Vagina (tissue), 2 donors: ENCODE data around the gene FAM53B. TPM values are rescaled to one million over a fixed set of nuclear protein-coding genes. Genes with fewer than 3 reads are reported as not detected.

ENCODE experiments used
- DNase-seq, 2 donors: peaks; one replicate each; pipeline ENCODE4 v3.0.0-alpha.2; 2017; ENCODE audit errors: extremely low spot score in 2 of 2
- H3K27ac ChIP-seq: fragments of 200-600 bp; sonication (generic); one replicate; pipeline ENCODE4 v1.5.1; 2019
- H3K27me3 ChIP-seq: fragments of 200-600 bp; sonication (generic); one replicate; pipeline ENCODE4 v1.5.1; 2019
- H3K36me3 ChIP-seq, 2 donors: fragments of 200-600 bp; sonication (generic); one replicate each; pipeline ENCODE4 v1.5.1; 2017 to 2019
- H3K4me1 ChIP-seq: fragments of 200-600 bp; sonication (generic); one replicate; pipeline ENCODE4 v1.5.1; 2019
- H3K4me3 ChIP-seq, 2 donors: fragments of 200-600 bp; sonication (generic); 1 replicate in 1 of 2; 2 replicates in 1 of 2; pipeline ENCODE4 v1.5.1; 2016 to 2019
- H3K9me3 ChIP-seq: fragments of 200-600 bp; sonication (generic); one replicate; pipeline ENCODE4 v1.5.1; 2019
- POLR2A ChIP-seq, 2 donors: fragments of 450-650 bp; IDR thresholded peaks; one replicate each; pipeline ENCODE4 v1.6.1; 2017; ENCODE audit warnings: antibody characterized with exemption in 2 of 2, mild to moderate bottlenecking in 2 of 2, moderate library complexity in 2 of 2
- POLR2AphosphoS5 ChIP-seq, 2 donors: sonication (generic); formaldehyde crosslinking; IDR thresholded peaks; one replicate each; pipeline ENCODE4 v1.9.0; 2017; ENCODE audit warnings: antibody characterized with exemption in 2 of 2, mild to moderate bottlenecking in 2 of 2, low read depth in 1 of 2; ENCODE audit not compliant: insufficient read depth in 1 of 2
- intact Hi-C: fragments of 100-400 bp; cut with DNase I; formaldehyde crosslinking; loops from one replicate; pipeline ENCODE4 v1.15.1; 2023
- total RNA-seq: library from RNA; depleted of rRNA; stranded (reverse); fragments of >200 nt; gene quantifications from one replicate; pipeline ENCODE4 v1.2.3, GENCODE V29; 2016
- TF ChIP-seq, protein P1 (sequence below), 3 experiments: fragments of 450-650 bp in 2 of 3; fragments of 200-600 bp in 1 of 3; sonication (generic) in 1 of 3; IDR thresholded peaks; one replicate each; pipeline ENCODE4 v1.5.1; 2017 to 2019; ENCODE audit warnings: antibody characterized with exemption in 3 of 3, mild to moderate bottlenecking in 2 of 3, moderate library complexity in 2 of 3

FAM53B gene
- total RNA-seq, 1 donor from 2014 or later, result 35.1 TPM

DNA sequence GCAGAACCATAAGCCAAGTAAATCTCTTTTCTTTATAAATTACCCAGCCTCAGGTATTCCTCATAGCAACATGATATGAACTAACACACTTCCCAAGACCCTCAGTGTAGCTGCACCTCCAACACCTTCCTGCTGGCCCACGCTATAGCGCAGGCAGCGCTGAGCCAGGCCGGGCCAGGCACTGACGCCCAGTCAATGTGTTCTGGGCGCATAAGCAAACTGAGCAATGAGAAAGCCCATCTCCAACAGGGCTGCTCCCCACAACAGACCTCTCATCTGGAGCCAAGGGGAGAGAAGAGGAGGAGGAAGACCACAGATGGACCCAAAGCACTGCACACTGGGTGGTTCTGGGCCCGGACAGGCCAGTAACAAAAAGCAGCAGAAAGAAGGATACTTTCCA, 40.8 kb downstream of the FAM53B start:
- TF ChIP-seq, protein P1, sequence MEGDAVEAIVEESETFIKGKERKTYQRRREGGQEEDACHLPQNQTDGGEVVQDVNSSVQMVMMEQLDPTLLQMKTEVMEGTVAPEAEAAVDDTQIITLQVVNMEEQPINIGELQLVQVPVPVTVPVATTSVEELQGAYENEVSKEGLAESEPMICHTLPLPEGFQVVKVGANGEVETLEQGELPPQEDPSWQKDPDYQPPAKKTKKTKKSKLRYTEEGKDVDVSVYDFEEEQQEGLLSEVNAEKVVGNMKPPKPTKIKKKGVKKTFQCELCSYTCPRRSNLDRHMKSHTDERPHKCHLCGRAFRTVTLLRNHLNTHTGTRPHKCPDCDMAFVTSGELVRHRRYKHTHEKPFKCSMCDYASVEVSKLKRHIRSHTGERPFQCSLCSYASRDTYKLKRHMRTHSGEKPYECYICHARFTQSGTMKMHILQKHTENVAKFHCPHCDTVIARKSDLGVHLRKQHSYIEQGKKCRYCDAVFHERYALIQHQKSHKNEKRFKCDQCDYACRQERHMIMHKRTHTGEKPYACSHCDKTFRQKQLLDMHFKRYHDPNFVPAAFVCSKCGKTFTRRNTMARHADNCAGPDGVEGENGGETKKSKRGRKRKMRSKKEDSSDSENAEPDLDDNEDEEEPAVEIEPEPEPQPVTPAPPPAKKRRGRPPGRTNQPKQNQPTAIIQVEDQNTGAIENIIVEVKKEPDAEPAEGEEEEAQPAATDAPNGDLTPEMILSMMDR (IDR thresholded peaks at IDR 0.05), result no peak
- no peak for TF ChIP-seq POLR2A (IDR thresholded peaks at IDR 0.05)
- TF ChIP-seq POLR2AphosphoS5 (IDR thresholded peaks at IDR 0.05; ENCODE audit: insufficient read depth in 1 of 2, low read depth in 1 of 2), result no peak
- intact Hi-C loops, result loop anchor here (5.0 kb wide), 1 partner anchor 39 kb away; the partner anchor contains the start of gene FAM53B
- Histone ChIP-seq H3K27ac (peak overlapping the region; percentile 81), H3K27me3 (no peaks in the 10 kb centered on the region), H3K4me3 (no peak overlapping the region), H3K36me3 (peaks cover 0 to 15% of the 10 kb centered on the region in 2 donors), H3K9me3 (no peaks in the 10 kb centered on the region), H3K4me1 (peaks cover 98% of the 10 kb centered on the region)
- no peak for DNase-seq

DNA sequence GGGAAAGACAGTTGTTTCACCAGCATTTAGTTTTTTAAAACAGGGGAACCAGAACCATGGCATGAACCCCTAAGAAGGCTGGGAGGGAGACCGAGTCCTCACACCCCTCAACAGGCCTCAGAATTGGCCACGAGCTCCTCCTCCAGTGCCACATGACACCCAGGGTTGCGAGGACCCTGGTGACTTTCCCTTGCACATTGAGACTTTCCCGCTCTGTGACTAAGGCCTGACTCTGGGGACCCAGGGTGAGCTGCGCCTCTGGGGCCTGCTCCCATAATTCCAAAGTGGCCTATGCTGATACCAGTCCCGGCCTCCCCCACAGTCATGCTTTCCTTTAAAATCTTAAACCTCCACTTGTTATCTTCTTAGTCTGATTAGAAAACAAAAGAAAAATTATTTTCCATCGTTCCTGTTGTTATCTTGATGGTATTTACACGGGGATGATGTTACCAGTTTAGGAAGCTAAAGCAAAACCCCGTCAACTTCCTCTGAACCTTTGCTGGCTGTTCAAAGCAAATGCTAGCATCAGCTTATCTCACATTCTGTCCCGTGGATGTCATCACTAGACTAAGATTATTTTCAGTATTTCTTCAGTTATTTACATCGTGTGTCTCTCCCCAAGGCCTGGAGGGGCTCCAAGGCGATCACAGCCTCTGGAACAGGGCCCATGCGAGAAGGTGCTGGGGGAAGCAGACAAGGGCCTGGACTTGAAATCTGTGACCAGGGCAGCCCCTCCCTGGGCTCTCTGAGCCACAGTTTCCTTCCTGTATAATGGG, 42.1 kb downstream of the FAM53B start:
- Histone ChIP-seq H3K27ac (peak overlapping the region; percentile 81), H3K27me3 (no peaks in the 10 kb centered on the region), H3K36me3 (peaks cover 0 to 15% of the 10 kb centered on the region in 2 donors), H3K9me3 (no peaks in the 10 kb centered on the region), H3K4me1 (peaks cover 98% of the 10 kb centered on the region), H3K4me3 (no peak overlapping the region)
- no peak for DNase-seq
- TF ChIP-seq POLR2AphosphoS5 (IDR thresholded peaks at IDR 0.05; ENCODE audit: insufficient read depth in 1 of 2, low read depth in 1 of 2) (no peak), POLR2A (IDR thresholded peaks at IDR 0.05) (no peak)
- TF ChIP-seq, protein P1 (IDR thresholded peaks at IDR 0.05), result no peak
- intact Hi-C loops, result loop anchor here (5.0 kb wide), 1 partner anchor 40 kb away; the partner anchor contains the start of gene FAM53B

DNA sequence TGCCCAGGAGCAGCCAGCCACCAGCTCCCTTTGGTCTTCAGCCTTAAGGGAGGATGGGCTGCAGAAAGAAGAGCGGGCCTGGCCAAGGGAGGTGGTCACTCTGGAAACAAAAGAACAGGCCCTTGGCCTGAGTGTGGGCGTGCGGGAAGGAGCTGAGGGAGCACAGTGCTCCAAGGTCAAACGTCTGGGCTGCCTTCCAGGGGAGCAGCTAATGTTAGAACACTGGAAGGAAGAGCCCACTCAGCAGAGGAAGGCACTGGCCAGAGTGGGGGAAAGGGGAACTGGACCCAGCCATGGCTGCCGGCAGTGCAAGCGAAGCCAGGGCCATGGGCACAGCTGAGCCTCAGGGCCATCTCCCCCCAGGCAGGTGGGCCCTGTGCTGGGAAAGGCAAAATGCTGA, 42.7 kb downstream of the FAM53B start:
- TF ChIP-seq POLR2AphosphoS5 (IDR thresholded peaks at IDR 0.05; ENCODE audit: insufficient read depth in 1 of 2, low read depth in 1 of 2), result peak; percentile 61
- TF ChIP-seq, protein P1 (IDR thresholded peaks at IDR 0.05), result no peak
- intact Hi-C loops, result loop anchor here (5.0 kb wide), 1 partner anchor 41 kb away; the partner anchor contains the start of gene FAM53B
- no peak for DNase-seq
- no peaks in the 10 kb centered on the region for H3K27me3 ChIP-seq
- no peaks in the 10 kb centered on the region for H3K9me3 ChIP-seq
- peak overlapping the region; percentile 81 for H3K27ac ChIP-seq
- peaks cover 0 to 14% of the 10 kb centered on the region in 2 donors for H3K36me3 ChIP-seq
- no peak overlapping the region for H3K4me3 ChIP-seq
- peaks cover 98% of the 10 kb centered on the region for H3K4me1 ChIP-seq

DNA sequence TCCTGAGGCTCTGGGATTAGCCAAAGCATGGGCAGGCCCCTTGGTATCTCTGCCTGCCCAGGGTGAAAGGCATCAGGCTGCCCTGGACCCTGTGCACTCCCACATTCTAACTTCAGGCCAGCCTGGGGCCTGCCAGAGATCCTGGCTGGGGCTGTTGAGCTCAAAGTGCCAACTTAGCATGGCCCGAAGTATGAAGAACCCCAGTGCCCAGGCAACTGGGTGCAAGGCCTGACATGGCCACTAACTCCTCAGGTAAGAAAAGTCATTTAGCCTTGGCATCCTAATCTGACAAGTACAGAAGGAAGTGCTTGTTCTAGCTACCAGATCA, 43.2 kb downstream of the FAM53B start:
- Histone ChIP-seq H3K9me3 (no peaks in the 10 kb centered on the region), H3K27ac (peak overlapping the region; percentile 81), H3K4me1 (peaks cover 93% of the 10 kb centered on the region), H3K4me3 (no peak overlapping the region), H3K36me3 (peaks cover 0 to 9% of the 10 kb centered on the region in 2 donors), H3K27me3 (no peaks in the 10 kb centered on the region)
- DNase-seq, result no peak
- TF ChIP-seq POLR2A (IDR thresholded peaks at IDR 0.05) (no peak), POLR2AphosphoS5 (IDR thresholded peaks at IDR 0.05; ENCODE audit: insufficient read depth in 1 of 2, low read depth in 1 of 2) (no peak)
- TF ChIP-seq, protein P1 (IDR thresholded peaks at IDR 0.05), result no peak
- intact Hi-C loops, result loop anchor here (5.0 kb wide), 1 partner anchor 41 kb away; the partner anchor contains the start of gene FAM53B
